ENCODE results near the gene CSNK2A1. TPM values are rescaled to one million over a fixed set of nuclear protein-coding genes. Genes with fewer than 3 reads are reported as not detected.

The CSNK2A1 gene
- total and polyA plus RNA-seq, 2 donors (not counting 3 experiments of a cell fraction or from before 2014, with no cell fraction given), result 68.4 to 142 TPM

DNA sequence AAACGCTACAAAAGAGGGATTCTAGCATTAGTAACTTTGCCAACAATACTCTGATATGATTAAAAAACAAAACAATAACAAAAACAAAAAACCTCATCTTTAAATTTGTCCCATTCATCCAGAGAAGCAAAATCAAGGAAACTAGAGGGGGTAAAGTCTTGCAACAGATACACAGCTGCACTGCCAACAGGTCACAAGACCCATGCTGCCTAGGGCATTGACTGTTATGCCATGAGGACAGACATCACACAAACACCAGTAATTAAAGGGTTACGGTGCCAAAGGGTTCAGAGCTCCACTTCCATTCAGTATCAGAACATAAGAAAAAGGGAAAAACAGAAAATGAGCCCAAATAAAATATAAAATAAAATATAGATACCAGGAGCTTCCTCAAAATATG is 82.9 kb downstream of the CSNK2A1 start:
- no peak for DNase-seq (ENCODE audit: low read depth, low spot score)
- Histone ChIP-seq H3K9ac (replicated peaks; ENCODE audit: extremely low read depth, insufficient read depth, low read length) (no peak overlapping the region), H3K9me1 (replicated peaks; ENCODE audit: control insufficient read depth, extremely low read depth, insufficient read depth, low read length) (no peaks in the 10 kb centered on the region), H3K27me3 (ENCODE audit: control insufficient read depth in 2 of 2, insufficient read depth in 2 of 2, low read length in 2 of 2) (no peaks in the 10 kb centered on the region), H3K79me2 (ENCODE audit: control insufficient read depth, insufficient read depth, low read length) (peaks cover 52% of the 10 kb centered on the region), H3K4me1 (ENCODE audit: control insufficient read depth, extremely low read depth, insufficient read depth, low read length) (peaks cover 28% of the 10 kb centered on the region), H3K4me3 (replicated peaks in 1 of 3; ENCODE audit: insufficient read depth in 1 of 3, low read depth in 1 of 3, low read length in 3 of 3) (peak overlapping the region in 1 of 3 experiments; percentile 66), H3K9me3 (replicated peaks; ENCODE audit: control insufficient read depth, insufficient read depth, low read length) (no peaks in the 10 kb centered on the region), H3K36me3 (ENCODE audit: control insufficient read depth in 2 of 2, extremely low read depth in 1 of 2, insufficient read depth in 2 of 2, low read length in 2 of 2) (no peaks in the 10 kb centered on the region), H3K27ac (ENCODE audit: insufficient read depth, low read depth, low read length) (no peak overlapping the region), H2AFZ (ENCODE audit: low read depth, low read length) (no peak overlapping the region), H3K4me2 (ENCODE audit: insufficient read depth, low read length) (peak overlapping the region; percentile 31), H4K20me1 (replicated peaks; ENCODE audit: control insufficient read depth, extremely low read depth, insufficient read depth, low read length) (peaks cover 3% of the 10 kb centered on the region)
- intact Hi-C loops (cut with micrococcal nuclease), result no loop called here
- ChIA-PET CTCF (interaction anchor here (1.6 kb wide), 1 partner anchor 29 kb away, joined by 5 read pairs; no protein-coding TSS in a partner anchor), POLR2A (no interaction called here)
- TF ChIP-seq GATA2 (IDR thresholded peaks at IDR 0.05; ENCODE audit: insufficient read depth, insufficient read length, low read depth, low read length) (no peak), POLR2AphosphoS5 (IDR thresholded peaks at IDR 0.05; ENCODE audit: insufficient read depth, low read depth, low read length) (no peak)
- TF ChIP-seq, protein P1, sequence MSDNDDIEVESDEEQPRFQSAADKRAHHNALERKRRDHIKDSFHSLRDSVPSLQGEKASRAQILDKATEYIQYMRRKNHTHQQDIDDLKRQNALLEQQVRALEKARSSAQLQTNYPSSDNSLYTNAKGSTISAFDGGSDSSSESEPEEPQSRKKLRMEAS (IDR thresholded peaks at IDR 0.05; ENCODE audit: insufficient read depth, insufficient read length), result no peak
- BruUV-seq (replicated peaks), result no TSS peak
- dilution Hi-C loops (cut with MboI; ENCODE audit: extremely low pct_ligation_motif_present, low sequenced_read_pairs), result no loop called here
- no peak for FAIRE-seq

DNA sequence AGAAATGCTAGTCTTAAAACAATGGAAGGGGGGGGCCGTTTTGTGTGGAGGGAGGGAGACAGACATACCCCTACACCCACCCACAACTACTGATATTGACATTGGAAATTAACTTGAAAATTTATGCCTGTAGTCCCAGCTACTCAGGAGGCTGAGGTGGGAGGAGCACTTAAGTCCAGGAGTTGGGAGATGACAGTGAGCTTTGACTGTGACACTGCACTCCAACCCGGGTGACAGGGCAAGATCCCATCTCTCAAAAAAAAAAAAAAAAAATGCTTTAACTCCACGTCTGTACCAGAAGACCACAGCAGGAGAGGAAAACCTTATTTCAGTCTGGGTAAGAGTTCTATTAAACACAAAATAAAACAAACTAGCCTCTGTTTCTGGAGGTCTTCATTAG is 83.4 kb downstream of the CSNK2A1 start:
- POLR2A ChIA-PET, result no interaction called here
- Histone ChIP-seq H3K27ac (ENCODE audit: insufficient read depth, low read depth, low read length) (no peak overlapping the region), H3K79me2 (ENCODE audit: control insufficient read depth, insufficient read depth, low read length) (peaks cover 55% of the 10 kb centered on the region), H4K20me1 (replicated peaks; ENCODE audit: control insufficient read depth, extremely low read depth, insufficient read depth, low read length) (peaks cover 3% of the 10 kb centered on the region), H3K4me1 (ENCODE audit: control insufficient read depth, extremely low read depth, insufficient read depth, low read length) (peaks cover 28% of the 10 kb centered on the region), H3K4me2 (ENCODE audit: insufficient read depth, low read length) (peak overlapping the region; percentile 31), H3K9me1 (replicated peaks; ENCODE audit: control insufficient read depth, extremely low read depth, insufficient read depth, low read length) (no peaks in the 10 kb centered on the region), H3K36me3 (ENCODE audit: control insufficient read depth in 2 of 2, extremely low read depth in 1 of 2, insufficient read depth in 2 of 2, low read length in 2 of 2) (no peaks in the 10 kb centered on the region), H3K27me3 (ENCODE audit: control insufficient read depth in 2 of 2, insufficient read depth in 2 of 2, low read length in 2 of 2) (no peaks in the 10 kb centered on the region), H3K9me3 (replicated peaks; ENCODE audit: control insufficient read depth, insufficient read depth, low read length) (no peaks in the 10 kb centered on the region), H3K9ac (replicated peaks; ENCODE audit: extremely low read depth, insufficient read depth, low read length) (no peak overlapping the region), H3K4me3 (replicated peaks in 1 of 3; ENCODE audit: insufficient read depth in 1 of 3, low read depth in 1 of 3, low read length in 3 of 3) (peak overlapping the region in 1 of 3 experiments; percentile 66), H2AFZ (ENCODE audit: low read depth, low read length) (no peak overlapping the region)
- intact Hi-C loops (cut with micrococcal nuclease), result no loop called here
- DNase-seq (ENCODE audit: low read depth, low spot score) (no peak), FAIRE-seq (no peak)
- dilution Hi-C loops (cut with MboI; ENCODE audit: extremely low pct_ligation_motif_present, low sequenced_read_pairs), result no loop called here
- no TSS peak for BruUV-seq (replicated peaks)
- TF ChIP-seq POLR2A (IDR thresholded peaks at IDR 0.05; ENCODE audit: low read depth, low read length), result no peak
- TF ChIP-seq, protein P2, sequence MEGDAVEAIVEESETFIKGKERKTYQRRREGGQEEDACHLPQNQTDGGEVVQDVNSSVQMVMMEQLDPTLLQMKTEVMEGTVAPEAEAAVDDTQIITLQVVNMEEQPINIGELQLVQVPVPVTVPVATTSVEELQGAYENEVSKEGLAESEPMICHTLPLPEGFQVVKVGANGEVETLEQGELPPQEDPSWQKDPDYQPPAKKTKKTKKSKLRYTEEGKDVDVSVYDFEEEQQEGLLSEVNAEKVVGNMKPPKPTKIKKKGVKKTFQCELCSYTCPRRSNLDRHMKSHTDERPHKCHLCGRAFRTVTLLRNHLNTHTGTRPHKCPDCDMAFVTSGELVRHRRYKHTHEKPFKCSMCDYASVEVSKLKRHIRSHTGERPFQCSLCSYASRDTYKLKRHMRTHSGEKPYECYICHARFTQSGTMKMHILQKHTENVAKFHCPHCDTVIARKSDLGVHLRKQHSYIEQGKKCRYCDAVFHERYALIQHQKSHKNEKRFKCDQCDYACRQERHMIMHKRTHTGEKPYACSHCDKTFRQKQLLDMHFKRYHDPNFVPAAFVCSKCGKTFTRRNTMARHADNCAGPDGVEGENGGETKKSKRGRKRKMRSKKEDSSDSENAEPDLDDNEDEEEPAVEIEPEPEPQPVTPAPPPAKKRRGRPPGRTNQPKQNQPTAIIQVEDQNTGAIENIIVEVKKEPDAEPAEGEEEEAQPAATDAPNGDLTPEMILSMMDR (IDR thresholded peaks at IDR 0.05; ENCODE audit: extremely low read depth in 1 of 2, insufficient read depth in 1 of 2, low read depth in 1 of 2, low read length in 2 of 2), result no peak
- no peak for TF ChIP-seq FOS (IDR thresholded peaks at IDR 0.05; ENCODE audit: borderline replicate concordance, insufficient read depth, low read length)
- TF ChIP-seq POLR2AphosphoS5 (IDR thresholded peaks at IDR 0.05; ENCODE audit: insufficient read depth, low read depth, low read length), result no peak
- TF ChIP-seq MYC (IDR thresholded peaks at IDR 0.05; ENCODE audit: low read depth, low read length), result no peak
- TF ChIP-seq, protein P1 (IDR thresholded peaks at IDR 0.05; ENCODE audit: insufficient read depth, insufficient read length), result no peak
- no peak for TF ChIP-seq JUN (IDR thresholded peaks at IDR 0.05; ENCODE audit: borderline replicate concordance, insufficient read depth, insufficient read length, low read depth)
- no peak for TF ChIP-seq GATA2 (IDR thresholded peaks at IDR 0.05; ENCODE audit: insufficient read depth, insufficient read length, low read depth, low read length)
- TF ChIP-seq EZH2 (IDR thresholded peaks at IDR 0.05; ENCODE audit: borderline replicate concordance, low read depth, low read length, severe bottlenecking), result no peak
- CTCF ChIA-PET, result interaction anchor here (2.1 kb wide), 1 partner anchor 12 kb away, joined by 6 read pairs; no protein-coding TSS in a partner anchor

All from endothelial cell of umbilical vein (primary cell).